HepG2 (cell line): Measurements from ENCODE around the gene INO80B. TPM values are rescaled to one million over a fixed set of nuclear protein-coding genes. Genes with fewer than 3 reads are reported as not detected.
A peak's percentile ranks its signal among the peaks of the same experiment; 100 is the strongest.

ENCODE experiments used
- ATF3 ChIP-seq: sonication (generic); formaldehyde crosslinking; IDR thresholded peaks from 2 replicates; pipeline ENCODE4 v1.4.0; 2020; ENCODE audit warnings: missing genetic modification reagents
- ATRX ChIP-seq: sonication (generic); formaldehyde crosslinking; IDR thresholded peaks from 2 replicates; pipeline ENCODE4 v1.4.0; 2020; ENCODE audit warnings: missing genetic modification reagents, borderline replicate concordance
- BCLAF1 ChIP-seq: fragments of 450-650 bp; IDR thresholded peaks from 2 replicates; pipeline ENCODE4 v1.6.1; 2017; ENCODE audit warnings: mild to moderate bottlenecking
- CCDC6 ChIP-seq: sonication (generic); formaldehyde crosslinking; IDR thresholded peaks from 2 replicates; pipeline ENCODE4 v1.8.1; 2022; ENCODE audit warnings: mild to moderate bottlenecking, missing genetic modification reagents, moderate library complexity
- ETV5 ChIP-seq: IDR thresholded peaks from 2 replicates; pipeline ENCODE4 v1.6.1; 2018; ENCODE audit warnings: missing biosample characterization, missing genetic modification reagents, inconsistent platforms, borderline replicate concordance
- FOSL2 ChIP-seq: sonication (generic); formaldehyde crosslinking; IDR thresholded peaks from 2 replicates; pipeline ENCODE4 v1.4.0; 2020; ENCODE audit warnings: missing genetic modification reagents
- FUBP1 ChIP-seq: sonication (generic); formaldehyde crosslinking; IDR thresholded peaks from 2 replicates; pipeline ENCODE4 v1.5.1; 2020; ENCODE audit warnings: missing genetic modification reagents, mild to moderate bottlenecking, borderline replicate concordance
- GPN1 ChIP-seq: sonication (generic); formaldehyde crosslinking; IDR thresholded peaks from 2 replicates; pipeline ENCODE4 v1.5.1; 2020; ENCODE audit warnings: missing genetic modification reagents, borderline replicate concordance
- IRX3 ChIP-seq: sonication (generic); formaldehyde crosslinking; IDR thresholded peaks from 2 replicates; pipeline ENCODE4 v1.8.1; 2023; ENCODE audit warnings: mild to moderate bottlenecking, low read depth, missing genetic modification reagents, borderline replicate concordance
- MAX ChIP-seq: IDR thresholded peaks from 2 replicates; pipeline ENCODE4 v1.6.1; 2012; ENCODE audit warnings: inconsistent platforms
- MED1 ChIP-seq: sonication (generic); formaldehyde crosslinking; IDR thresholded peaks from 2 replicates; pipeline ENCODE4 v1.4.0; 2020; ENCODE audit warnings: missing genetic modification reagents
- NFIB ChIP-seq: sonication (generic); formaldehyde crosslinking; IDR thresholded peaks from 2 replicates; pipeline ENCODE4 v1.9.0; 2021; ENCODE audit warnings: missing genetic modification reagents, mild to moderate bottlenecking, borderline replicate concordance
- NRL ChIP-seq: sonication (generic); formaldehyde crosslinking; IDR thresholded peaks from 2 replicates; pipeline ENCODE4 v1.5.0; 2020; ENCODE audit warnings: missing genetic modification reagents, mild to moderate bottlenecking, moderate library complexity, borderline replicate concordance
- TSC22D2 ChIP-seq: sonication (generic); formaldehyde crosslinking; IDR thresholded peaks from 2 replicates; pipeline ENCODE4 v1.5.1; 2020; ENCODE audit warnings: missing genetic modification reagents, mild to moderate bottlenecking, borderline replicate concordance
- XRCC5 ChIP-seq: fragments of 200-400 bp; formaldehyde crosslinking; optimal IDR thresholded peaks from 2 replicates; pipeline ENCODE3; 2017; ENCODE audit warnings: mild to moderate bottlenecking, low read length
- ZC3H4 ChIP-seq: sonication (generic); formaldehyde crosslinking; IDR thresholded peaks from 2 replicates; pipeline ENCODE4 v1.4.0; 2020; ENCODE audit warnings: missing genetic modification reagents, borderline replicate concordance
- ZIK1 ChIP-seq: sonication (generic); formaldehyde crosslinking; IDR thresholded peaks from 2 replicates; pipeline ENCODE4 v1.5.0; 2020; ENCODE audit warnings: mild to moderate bottlenecking, low read depth, missing genetic modification reagents, borderline replicate concordance
- ZNF414 ChIP-seq: sonication (generic); formaldehyde crosslinking; IDR thresholded peaks from 2 replicates; pipeline ENCODE4 v1.5.0; 2020; ENCODE audit warnings: missing genetic modification reagents
- ZNF572 ChIP-seq: sonication (generic); formaldehyde crosslinking; IDR thresholded peaks from 2 replicates; pipeline ENCODE4 v1.5.1; 2020; ENCODE audit warnings: mild to moderate bottlenecking, missing genetic modification reagents
- ZNF704 ChIP-seq: sonication (generic); formaldehyde crosslinking; IDR thresholded peaks from 2 replicates; pipeline ENCODE4 v1.8.1; 2023; ENCODE audit warnings: mild to moderate bottlenecking, inconsistent platforms, moderate library complexity, missing genetic modification reagents, borderline replicate concordance
- ZNF746 ChIP-seq: sonication (generic); formaldehyde crosslinking; IDR thresholded peaks from 2 replicates; pipeline ENCODE4 v1.8.0; 2022; ENCODE audit warnings: mild to moderate bottlenecking, missing genetic modification reagents
- ZNF768 ChIP-seq: sonication (generic); formaldehyde crosslinking; IDR thresholded peaks from 2 replicates; pipeline ENCODE4 v1.4.0; 2020; ENCODE audit warnings: missing genetic modification reagents
- polyA plus RNA-seq, 8 experiments: library from polyadenylated mRNA; depleted of rRNA in 3 of 8; stranded (reverse) in 7 of 8; unstranded in 1 of 8; fragments of >200 nt; fragmentation: Illumina TruSeq in 4 of 8; extraction: Trizol in 4 of 8; gene quantifications; 2 replicates each; pipeline versions ENCODE4 v1.2.1 to v1.2.3, GENCODE V29; 2011 to 2016; ENCODE audit warnings: low read depth in 4 of 8, missing spikeins in 1 of 8, mixed read lengths in 1 of 8; ENCODE audit not compliant: insufficient read depth in 1 of 8
- total RNA-seq, 5 experiments: library from RNA; depleted of rRNA; stranded (reverse); fragments of >200 nt; fragmentation: Illumina TruSeq; extraction: Trizol; gene quantifications; 2 replicates each; pipeline ENCODE4 v1.2.3, GENCODE V29; 2016; ENCODE audit warnings: low read depth in 1 of 5

Gene INO80B
- total and polyA plus RNA-seq, 2 of the 13 experiments (the other 11 are each of a cell fraction or from before 2014, with no cell fraction given): 6.2 to 14.5 TPM

- TF ChIP-seq MED1 (CRISPR knock-in tag): peak; percentile 84
- TF ChIP-seq ZC3H4 (CRISPR knock-in tag): no peak
- TF ChIP-seq MAX: peak; percentile 94
- peak; percentile 50; the same call in 1 of the 2 replicates for TF ChIP-seq ZNF414 (CRISPR knock-in tag)
- TF ChIP-seq IRX3: no peak
- peak; percentile 89 for TF ChIP-seq ETV5 (CRISPR knock-in tag)
- no peak; the same call in 1 of the 2 replicates for TF ChIP-seq ATRX (CRISPR knock-in tag)
- TF ChIP-seq ZNF704: 0 out of 2 replicates have a peak, but pooled peaks have one; percentile 82
- peak; percentile 95 for TF ChIP-seq TSC22D2 (CRISPR knock-in tag)
- no peak for TF ChIP-seq ZNF746 (CRISPR knock-in tag)
- TF ChIP-seq XRCC5: peak; percentile 99
- peak; percentile 81 for TF ChIP-seq NRL (CRISPR knock-in tag)
- TF ChIP-seq ZIK1 (CRISPR knock-in tag): 0 out of 2 replicates have a peak, but pooled peaks have one; percentile 34
- no peak for TF ChIP-seq BCLAF1
- TF ChIP-seq GPN1 (CRISPR knock-in tag): no peak
- TF ChIP-seq ZNF768 (CRISPR knock-in tag): peak; percentile 79
- TF ChIP-seq FOSL2 (CRISPR knock-in tag): peak; percentile 90
- TF ChIP-seq ATF3: peak; percentile 65
- TF ChIP-seq ZNF572 (CRISPR knock-in tag): peak; percentile 98
- no peak for TF ChIP-seq NFIB (CRISPR knock-in tag)
- no peak for TF ChIP-seq CCDC6 (CRISPR knock-in tag)
- peak; percentile 97; the same call in 1 of the 2 replicates for TF ChIP-seq FUBP1 (CRISPR knock-in tag)
These were observed at the start of gene INO80B (continued) for GRCh38 chr2:74454654-74455511.
